ENCODE data around the gene RER1. TPM values are rescaled to one million over a fixed set of nuclear protein-coding genes. Genes with fewer than 3 reads are reported as not detected.

RER1 gene
- total RNA-seq, 2 experiments from 2014 or later, result 60.5 to 138 TPM

GRCh38 chr1:2448098-2448445 lies 56.4 kb downstream of the RER1 start:
- H4K20me1 ChIP-seq (ENCODE audit: insufficient read depth, low read length), result no peaks in the 10 kb centered on the region
- no peak overlapping the region for H3K27ac ChIP-seq (ENCODE audit: low read depth, low read length, poor library complexity, severe bottlenecking)
- no peak overlapping the region for H2AFZ ChIP-seq (ENCODE audit: low read length)
- no peak for TF ChIP-seq EZH2phosphoT487 (IDR thresholded peaks at IDR 0.05; ENCODE audit: borderline replicate concordance, low read depth, low read length)
- TF ChIP-seq, protein P1, sequence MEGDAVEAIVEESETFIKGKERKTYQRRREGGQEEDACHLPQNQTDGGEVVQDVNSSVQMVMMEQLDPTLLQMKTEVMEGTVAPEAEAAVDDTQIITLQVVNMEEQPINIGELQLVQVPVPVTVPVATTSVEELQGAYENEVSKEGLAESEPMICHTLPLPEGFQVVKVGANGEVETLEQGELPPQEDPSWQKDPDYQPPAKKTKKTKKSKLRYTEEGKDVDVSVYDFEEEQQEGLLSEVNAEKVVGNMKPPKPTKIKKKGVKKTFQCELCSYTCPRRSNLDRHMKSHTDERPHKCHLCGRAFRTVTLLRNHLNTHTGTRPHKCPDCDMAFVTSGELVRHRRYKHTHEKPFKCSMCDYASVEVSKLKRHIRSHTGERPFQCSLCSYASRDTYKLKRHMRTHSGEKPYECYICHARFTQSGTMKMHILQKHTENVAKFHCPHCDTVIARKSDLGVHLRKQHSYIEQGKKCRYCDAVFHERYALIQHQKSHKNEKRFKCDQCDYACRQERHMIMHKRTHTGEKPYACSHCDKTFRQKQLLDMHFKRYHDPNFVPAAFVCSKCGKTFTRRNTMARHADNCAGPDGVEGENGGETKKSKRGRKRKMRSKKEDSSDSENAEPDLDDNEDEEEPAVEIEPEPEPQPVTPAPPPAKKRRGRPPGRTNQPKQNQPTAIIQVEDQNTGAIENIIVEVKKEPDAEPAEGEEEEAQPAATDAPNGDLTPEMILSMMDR (conservative IDR thresholded peaks at IDR 0.05; ENCODE audit: low read length), result no peak
- H3K4me2 ChIP-seq (ENCODE audit: low read length), result no peak overlapping the region
- H3K36me3 ChIP-seq (ENCODE audit: insufficient read depth, low read length), result no peaks in the 10 kb centered on the region
- no peaks in the 10 kb centered on the region for H3K9me3 ChIP-seq (ENCODE audit: low read length)
- POLR2A ChIA-PET, result no interaction called here
- no peaks in the 10 kb centered on the region for H3K9me2 ChIP-seq (ENCODE audit: insufficient read depth, low read length)
- no peak for DNase-seq (ENCODE audit: low spot score)
- intact Hi-C loops (cut with micrococcal nuclease; ENCODE audit: unreplicated experiment), result no loop called here
- no peak overlapping the region for H3K4me3 ChIP-seq (ENCODE audit: low read depth, low read length, poor library complexity, severe bottlenecking)
- CTCF ChIA-PET (ENCODE audit: unreplicated experiment), result no interaction called here
- BruUV-seq (replicated peaks), result no TSS peak
- no peaks in the 10 kb centered on the region for H3K4me1 ChIP-seq (ENCODE audit: insufficient read depth, low read length, poor library complexity, severe bottlenecking)
- H3K79me2 ChIP-seq (ENCODE audit: insufficient read depth, low read depth, low read length), result no peaks in the 10 kb centered on the region

GRCh38 chr1:2449636-2450454 lies 58.2 kb downstream of the RER1 start:
- no peak for DNase-seq (ENCODE audit: low spot score)
- Histone ChIP-seq H3K4me3 (ENCODE audit: low read depth, low read length, poor library complexity, severe bottlenecking) (no peak overlapping the region), H3K36me3 (ENCODE audit: insufficient read depth, low read length) (no peaks in the 10 kb centered on the region), H3K9me3 (ENCODE audit: low read length) (no peaks in the 10 kb centered on the region), H3K27ac (ENCODE audit: low read depth, low read length, poor library complexity, severe bottlenecking) (no peak overlapping the region), H2AFZ (ENCODE audit: low read length) (no peak overlapping the region), H3K79me2 (ENCODE audit: insufficient read depth, low read depth, low read length) (no peaks in the 10 kb centered on the region), H4K20me1 (ENCODE audit: insufficient read depth, low read length) (no peaks in the 10 kb centered on the region), H3K4me2 (ENCODE audit: low read length) (no peak overlapping the region), H3K9me2 (ENCODE audit: insufficient read depth, low read length) (no peaks in the 10 kb centered on the region), H3K4me1 (ENCODE audit: insufficient read depth, low read length, poor library complexity, severe bottlenecking) (no peaks in the 10 kb centered on the region)
- no peak for TF ChIP-seq EZH2phosphoT487 (IDR thresholded peaks at IDR 0.05; ENCODE audit: borderline replicate concordance, low read depth, low read length)
- TF ChIP-seq, protein P1 (conservative IDR thresholded peaks at IDR 0.05; ENCODE audit: low read length), result no peak
- intact Hi-C loops (cut with micrococcal nuclease; ENCODE audit: unreplicated experiment), result no loop called here
- ChIA-PET CTCF (ENCODE audit: unreplicated experiment) (no interaction called here), POLR2A (no interaction called here)
- no TSS peak for BruUV-seq (replicated peaks)

DNA sequence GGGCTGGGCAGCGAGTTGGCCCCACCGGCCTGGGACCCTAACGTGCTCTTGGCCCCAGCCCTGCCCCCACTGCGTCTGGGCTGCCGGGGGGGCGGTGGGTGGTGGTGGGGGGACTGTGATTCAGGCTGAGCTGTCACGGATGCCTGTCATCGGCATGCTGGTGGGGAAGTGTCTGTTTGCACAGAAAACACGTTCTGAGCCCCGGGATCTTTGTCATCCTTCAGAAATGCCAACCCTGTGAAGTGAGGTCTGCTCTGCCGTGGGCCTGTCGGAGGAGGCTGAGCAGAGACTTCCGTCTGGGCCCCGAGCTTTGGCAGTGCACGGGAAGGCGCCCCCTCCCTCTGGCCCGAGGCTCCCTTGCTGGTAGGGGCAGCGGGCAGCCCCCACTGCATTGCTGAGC lies 60.1 kb downstream of the RER1 start:
- H3K27ac ChIP-seq (ENCODE audit: low read depth, low read length, poor library complexity, severe bottlenecking), result no peak overlapping the region
- no peaks in the 10 kb centered on the region for H3K79me2 ChIP-seq (ENCODE audit: insufficient read depth, low read depth, low read length)
- H3K36me3 ChIP-seq (ENCODE audit: insufficient read depth, low read length), result no peaks in the 10 kb centered on the region
- ChIA-PET CTCF (ENCODE audit: unreplicated experiment) (no interaction called here), POLR2A (no interaction called here)
- no peak overlapping the region for H2AFZ ChIP-seq (ENCODE audit: low read length)
- intact Hi-C loops (cut with micrococcal nuclease; ENCODE audit: unreplicated experiment), result no loop called here
- H3K4me2 ChIP-seq (ENCODE audit: low read length), result no peak overlapping the region
- no peaks in the 10 kb centered on the region for H3K4me1 ChIP-seq (ENCODE audit: insufficient read depth, low read length, poor library complexity, severe bottlenecking)
- no peak overlapping the region for H3K4me3 ChIP-seq (ENCODE audit: low read depth, low read length, poor library complexity, severe bottlenecking)
- TF ChIP-seq, protein P1 (conservative IDR thresholded peaks at IDR 0.05; ENCODE audit: low read length), result no peak
- TF ChIP-seq EZH2phosphoT487 (IDR thresholded peaks at IDR 0.05; ENCODE audit: borderline replicate concordance, low read depth, low read length), result no peak
- no TSS peak for BruUV-seq (replicated peaks)
- no peaks in the 10 kb centered on the region for H4K20me1 ChIP-seq (ENCODE audit: insufficient read depth, low read length)
- H3K9me2 ChIP-seq (ENCODE audit: insufficient read depth, low read length), result no peaks in the 10 kb centered on the region
- no peaks in the 10 kb centered on the region for H3K9me3 ChIP-seq (ENCODE audit: low read length)
- DNase-seq (ENCODE audit: low spot score), result no peak
